Measurements from ENCODE around the gene PON1.

GRCh38 chr7:95335093-95335492 is 10.8 kb upstream of the PON1 start:
- TF ChIP-seq CTCF (IDR thresholded peaks at IDR 0.05; ENCODE audit: poor library complexity, severe bottlenecking) (no peak), EZH2 (IDR thresholded peaks at IDR 0.05; ENCODE audit: borderline replicate concordance, insufficient read depth, low read length, poor library complexity, severe bottlenecking) (no peak), POLR2AphosphoS5 (IDR thresholded peaks at IDR 0.05) (no peak)

Data from neural cell (in vitro differentiated cells).